IPS-18c (cell line): ENCODE results near the gene CDY1B.
"Not testable (repeated sequence)": the region's sequence is repeated elsewhere in the genome, so short reads cannot be mapped to it uniquely, and the experiment has no call there.

Source experiments
- H3K4me3 ChIP-seq: 2 replicates; pipeline ENCODE4 v1.7.0; 2013; ENCODE audit warnings: low read depth, mild to moderate bottlenecking, low read length, moderate library complexity; ENCODE audit not compliant: insufficient read depth
- H3K9me3 ChIP-seq: one replicate; pipeline ENCODE4 v1.6.1; 2013; ENCODE audit warnings: mild to moderate bottlenecking, low read length, moderate library complexity; ENCODE audit not compliant: control insufficient read depth, insufficient read depth

CDY1B gene, protein sequence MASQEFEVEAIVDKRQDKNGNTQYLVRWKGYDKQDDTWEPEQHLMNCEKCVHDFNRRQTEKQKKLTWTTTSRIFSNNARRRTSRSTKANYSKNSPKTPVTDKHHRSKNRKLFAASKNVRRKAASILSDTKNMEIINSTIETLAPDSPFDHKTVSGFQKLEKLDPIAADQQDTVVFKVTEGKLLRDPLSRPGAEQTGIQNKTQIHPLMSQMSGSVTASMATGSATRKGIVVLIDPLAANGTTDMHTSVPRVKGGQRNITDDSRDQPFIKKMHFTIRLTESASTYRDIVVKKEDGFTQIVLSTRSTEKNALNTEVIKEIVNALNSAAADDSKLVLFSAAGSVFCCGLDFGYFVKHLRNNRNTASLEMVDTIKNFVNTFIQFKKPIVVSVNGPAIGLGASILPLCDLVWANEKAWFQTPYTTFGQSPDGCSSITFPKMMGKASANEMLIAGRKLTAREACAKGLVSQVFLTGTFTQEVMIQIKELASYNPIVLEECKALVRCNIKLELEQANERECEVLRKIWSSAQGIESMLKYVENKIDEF

GRCh38 chrY:24047919-24048318, at the start of gene CDY1B:
TSS of gene CDY1B (minus strand) at chrY:24048019. CDS start at chrY:24047688, 331 bp downstream.
- not testable (repeated sequence) for H3K9me3 ChIP-seq, H3K4me3 ChIP-seq

DNA sequence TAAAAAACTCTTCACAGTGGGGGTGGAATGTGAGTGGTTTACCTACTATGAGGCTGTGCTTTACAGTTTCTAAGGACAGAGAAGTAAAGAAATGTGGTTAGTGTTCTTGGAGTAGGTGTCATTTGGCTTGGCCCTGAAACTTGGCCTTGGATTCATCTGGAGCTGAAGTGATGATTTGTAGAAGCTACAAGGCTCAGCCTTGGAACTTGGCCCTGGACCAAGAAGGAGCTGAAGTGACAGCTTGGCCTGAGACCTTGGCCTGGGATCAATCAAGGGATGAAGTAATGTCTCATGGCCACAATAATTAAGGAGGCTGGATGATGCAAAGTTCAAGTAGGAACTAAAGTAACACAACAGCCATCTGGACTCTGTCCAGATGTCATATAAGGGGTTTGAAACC, 1.7 kb upstream of the CDY1B start:
- not testable (repeated sequence) for H3K4me3 ChIP-seq, H3K9me3 ChIP-seq

- H3K4me3 ChIP-seq, H3K9me3 ChIP-seq: not testable (repeated sequence)
These were observed 4.6 kb downstream of the CDY1B start for GRCh38 chrY:24043209-24043608.

DNA sequence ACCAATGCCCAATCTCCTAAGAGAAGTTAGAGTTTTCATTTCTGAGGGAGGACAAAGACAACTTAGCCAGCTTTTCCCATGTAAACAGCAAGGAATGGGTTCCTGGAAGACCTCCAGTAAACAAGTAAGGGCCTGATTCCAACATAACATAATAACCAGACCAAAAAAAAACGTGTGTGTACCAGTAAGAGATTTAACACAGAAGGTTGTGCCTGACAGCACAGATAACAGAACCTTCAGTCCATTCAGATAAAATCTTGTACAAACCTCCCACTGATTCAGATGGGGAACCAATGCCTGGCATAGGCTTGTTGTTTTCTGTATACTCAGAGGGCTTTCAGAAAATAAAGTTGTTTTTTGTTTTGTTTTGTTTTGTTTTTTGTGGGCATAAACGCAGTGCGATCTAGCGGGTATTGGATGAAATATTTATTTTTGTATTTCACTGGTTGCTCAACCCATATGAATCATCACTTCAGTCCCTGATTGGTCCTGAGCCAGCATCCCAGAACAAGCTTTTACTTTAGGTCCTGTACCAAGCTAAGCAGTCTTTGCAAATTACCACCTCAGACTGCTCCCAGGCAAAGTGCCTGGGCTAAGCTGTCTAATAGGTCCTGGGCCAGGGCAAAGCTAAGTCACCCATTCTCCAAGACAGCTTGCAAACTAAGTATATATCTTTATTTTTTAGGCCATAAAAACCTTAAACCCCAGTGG, 8.7 kb downstream of the CDY1B start:
- H3K4me3 ChIP-seq, H3K9me3 ChIP-seq: not testable (repeated sequence)

GRCh38 chrY:24026212-24027103, 21.4 kb downstream of the CDY1B start:
- H3K4me3 ChIP-seq, H3K9me3 ChIP-seq: not testable (repeated sequence)
